ENCODE data around the gene IQSEC1.

IQSEC1 gene

GRCh38 chr3:13066834-13067233 is 6.4 kb downstream of the IQSEC1 start:
- no peak for DNase-seq

GRCh38 chr3:13066236-13066635 is 7.0 kb downstream of the IQSEC1 start:
- no peak for DNase-seq

- DNase-seq = no peak
Observed at GRCh38 chr3:13065727-13066126, 7.5 kb downstream of the IQSEC1 start.

- DNase-seq = no peak
Observed at GRCh38 chr3:13064964-13065363, 8.3 kb downstream of the IQSEC1 start.

GRCh38 chr3:13064159-13064868 is 8.9 kb downstream of the IQSEC1 start:
- DNase-seq = no peak

GRCh38 chr3:13063225-13063624 is 10.0 kb downstream of the IQSEC1 start:
- DNase-seq = no peak

- DNase-seq = no peak
Observed at GRCh38 chr3:13062647-13063046, 10.6 kb downstream of the IQSEC1 start.

- DNase-seq = no peak
Observed at GRCh38 chr3:13060341-13060910, 12.8 kb downstream of the IQSEC1 start.

GRCh38 chr3:13058346-13059120 is 14.7 kb downstream of the IQSEC1 start:
- DNase-seq = no peak

GRCh38 chr3:13057282-13058040 is 15.8 kb downstream of the IQSEC1 start:
- no peak for DNase-seq

- no peak for DNase-seq
Observed at GRCh38 chr3:13055634-13056033, 17.6 kb downstream of the IQSEC1 start.

GRCh38 chr3:13054341-13055285 is 18.6 kb downstream of the IQSEC1 start:
- no peak for DNase-seq

- DNase-seq = no peak
Observed at GRCh38 chr3:13053893-13054292, 19.3 kb downstream of the IQSEC1 start.

GRCh38 chr3:13053420-13053819 is 19.8 kb downstream of the IQSEC1 start:
- DNase-seq = no peak

GRCh38 chr3:13052191-13052820 is 20.9 kb downstream of the IQSEC1 start:
- DNase-seq = no peak

GRCh38 chr3:13051581-13051980 is 21.6 kb downstream of the IQSEC1 start:
- no peak for DNase-seq

- no peak for DNase-seq
Observed at GRCh38 chr3:13051066-13051465, 22.2 kb downstream of the IQSEC1 start.

GRCh38 chr3:13050446-13050845 is 22.8 kb downstream of the IQSEC1 start:
- DNase-seq = no peak

GRCh38 chr3:13049400-13049799 is 23.8 kb downstream of the IQSEC1 start:
- DNase-seq = no peak

- DNase-seq = peak in 1 of 5 experiments; percentile 9
Observed at GRCh38 chr3:13047296-13048165, 25.7 kb downstream of the IQSEC1 start.

Measured in T-helper 2 cell (primary cell).